Measurements from ENCODE around the gene METTL8. TPM values are rescaled to one million over a fixed set of nuclear protein-coding genes. Genes with fewer than 3 reads are reported as not detected.
"Not testable (repeated sequence)": the region's sequence is repeated elsewhere in the genome, so short reads cannot be mapped to it uniquely, and the experiment has no call there.

Gene METTL8
- total and polyA plus RNA-seq, 9 donors: 4.5 to 33.0 (median 17.2) TPM

DNA sequence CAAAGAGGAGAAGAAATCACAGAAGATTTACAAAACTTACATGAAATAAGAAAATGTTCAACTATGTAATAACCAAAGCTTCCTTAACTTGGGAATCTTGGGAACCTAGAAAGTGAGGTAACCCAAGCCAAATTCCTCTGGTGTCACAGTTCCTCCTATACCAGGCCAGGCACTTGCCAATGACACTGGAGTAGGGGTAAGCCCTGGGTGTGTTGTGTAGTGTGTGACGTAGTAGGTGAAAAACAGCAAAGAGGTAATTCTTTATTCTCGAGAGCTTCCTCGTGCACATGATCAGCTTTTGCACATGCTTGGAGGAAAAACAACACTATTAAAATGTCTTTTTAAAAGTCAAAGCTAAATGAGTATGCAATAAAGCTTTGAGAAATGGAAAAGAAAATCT, 118.0 kb downstream of the METTL8 start:
- H3K4me3 ChIP-seq: no peak overlapping the region
- no peak for DNase-seq
- intact Hi-C loops (cut with DNase I): no loop called here
- no peaks in the 10 kb centered on the region for H3K36me3 ChIP-seq
- TF ChIP-seq, protein P1, sequence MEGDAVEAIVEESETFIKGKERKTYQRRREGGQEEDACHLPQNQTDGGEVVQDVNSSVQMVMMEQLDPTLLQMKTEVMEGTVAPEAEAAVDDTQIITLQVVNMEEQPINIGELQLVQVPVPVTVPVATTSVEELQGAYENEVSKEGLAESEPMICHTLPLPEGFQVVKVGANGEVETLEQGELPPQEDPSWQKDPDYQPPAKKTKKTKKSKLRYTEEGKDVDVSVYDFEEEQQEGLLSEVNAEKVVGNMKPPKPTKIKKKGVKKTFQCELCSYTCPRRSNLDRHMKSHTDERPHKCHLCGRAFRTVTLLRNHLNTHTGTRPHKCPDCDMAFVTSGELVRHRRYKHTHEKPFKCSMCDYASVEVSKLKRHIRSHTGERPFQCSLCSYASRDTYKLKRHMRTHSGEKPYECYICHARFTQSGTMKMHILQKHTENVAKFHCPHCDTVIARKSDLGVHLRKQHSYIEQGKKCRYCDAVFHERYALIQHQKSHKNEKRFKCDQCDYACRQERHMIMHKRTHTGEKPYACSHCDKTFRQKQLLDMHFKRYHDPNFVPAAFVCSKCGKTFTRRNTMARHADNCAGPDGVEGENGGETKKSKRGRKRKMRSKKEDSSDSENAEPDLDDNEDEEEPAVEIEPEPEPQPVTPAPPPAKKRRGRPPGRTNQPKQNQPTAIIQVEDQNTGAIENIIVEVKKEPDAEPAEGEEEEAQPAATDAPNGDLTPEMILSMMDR (IDR thresholded peaks at IDR 0.05): no peak
- TF ChIP-seq EP300 (IDR thresholded peaks at IDR 0.05): no peak
- TF ChIP-seq POLR2A (IDR thresholded peaks at IDR 0.05): no peak
- no peaks in the 10 kb centered on the region for H3K9me3 ChIP-seq
- H3K27ac ChIP-seq: no peak overlapping the region
- H3K4me1 ChIP-seq (ENCODE audit: insufficient read depth): no peaks in the 10 kb centered on the region
- 68 to 77% (median 72%) methylated on average over 3 of the region's 3 CpGs for WGBS, 3 donors
- H3K27me3 ChIP-seq: no peaks in the 10 kb centered on the region

DNA sequence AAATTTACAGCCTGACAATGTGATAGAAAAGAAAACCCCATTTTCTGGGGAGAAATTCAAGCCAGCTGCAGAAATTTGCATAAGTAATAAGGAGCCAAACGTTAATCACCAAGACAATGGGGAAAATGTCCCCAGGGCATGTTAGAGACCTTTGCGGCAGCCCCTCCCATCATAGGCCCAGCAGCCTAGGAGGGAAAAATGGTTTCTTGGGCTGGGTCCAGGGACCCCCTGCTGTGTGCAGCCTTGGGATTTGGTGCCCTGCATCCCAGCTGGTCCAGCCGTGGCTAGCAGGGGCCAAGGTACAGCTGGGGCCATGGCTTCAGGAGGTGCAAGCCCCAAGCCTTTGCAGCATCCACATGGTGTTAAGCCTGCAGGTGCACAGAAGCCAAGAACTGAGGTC, 121.6 kb downstream of the METTL8 start:
- H3K27ac ChIP-seq; H3K27me3 ChIP-seq; H3K9me3 ChIP-seq; H3K4me1 ChIP-seq (ENCODE audit: insufficient read depth); H3K36me3 ChIP-seq; H3K4me3 ChIP-seq; intact Hi-C loops (cut with DNase I); DNase-seq: not testable (repeated sequence)
- 92 to 97% (median 93%) methylated on average over 3 of the region's 3 CpGs for WGBS, 3 donors

DNA sequence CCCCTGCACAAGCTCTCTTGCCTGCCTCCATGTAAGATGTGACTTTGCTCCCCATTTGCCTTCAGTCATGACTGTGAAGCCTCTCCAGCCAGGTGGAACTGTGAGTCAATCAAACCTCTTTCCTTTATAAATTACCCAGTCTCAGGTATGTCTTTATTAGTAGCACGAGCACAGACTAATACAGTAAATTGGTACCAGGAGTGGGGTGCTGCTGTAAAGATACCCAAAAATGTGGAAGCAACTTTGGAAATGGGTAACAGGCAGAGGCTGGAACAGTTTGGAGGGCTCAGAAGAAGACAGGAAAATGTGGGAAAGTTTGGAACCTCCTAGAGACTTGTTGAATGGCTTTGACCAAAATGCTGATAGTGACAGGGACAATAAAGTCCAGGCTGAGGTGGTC, 122.2 kb downstream of the METTL8 start:
- H3K4me3 ChIP-seq; DNase-seq; H3K27ac ChIP-seq; H3K36me3 ChIP-seq; intact Hi-C loops (cut with DNase I); H3K27me3 ChIP-seq; H3K9me3 ChIP-seq; H3K4me1 ChIP-seq (ENCODE audit: insufficient read depth): not testable (repeated sequence)
- WGBS, 3 donors: 90 to 100% (median 91%) methylated on average over 1 of the region's 1 CpG

DNA sequence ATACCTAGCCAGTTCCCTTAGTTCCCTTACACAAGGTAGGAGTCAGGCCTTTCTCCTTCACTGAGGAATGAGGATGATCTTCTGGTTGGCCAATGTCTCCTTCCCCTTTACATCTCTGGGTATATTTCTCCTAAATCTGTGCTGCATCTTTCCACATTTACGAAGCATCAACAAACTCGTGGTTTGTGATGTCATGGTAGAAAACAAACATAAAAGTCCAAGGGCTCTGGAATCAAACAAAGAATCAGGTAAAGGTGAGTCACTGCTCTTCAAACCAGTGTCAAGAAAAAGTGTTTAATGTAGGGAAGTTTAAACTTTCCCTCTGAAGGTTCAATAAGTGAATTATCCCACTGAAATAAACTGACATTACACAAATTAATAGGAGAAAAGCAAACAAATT, 122.9 kb downstream of the METTL8 start:
- no peak for DNase-seq
- 93 to 98% (median 96%) methylated on average over 2 of the region's 2 CpGs for WGBS, 3 donors
- H3K4me1 ChIP-seq (ENCODE audit: insufficient read depth): no peaks in the 10 kb centered on the region
- no peaks in the 10 kb centered on the region for H3K27me3 ChIP-seq
- TF ChIP-seq EP300 (IDR thresholded peaks at IDR 0.05) (no peak), POLR2A (IDR thresholded peaks at IDR 0.05) (no peak)
- TF ChIP-seq, protein P1 (IDR thresholded peaks at IDR 0.05): no peak
- H3K36me3 ChIP-seq: no peaks in the 10 kb centered on the region
- no peak overlapping the region for H3K4me3 ChIP-seq
- H3K9me3 ChIP-seq: no peaks in the 10 kb centered on the region
- H3K27ac ChIP-seq: no peak overlapping the region
- intact Hi-C loops (cut with DNase I): no loop called here

DNA sequence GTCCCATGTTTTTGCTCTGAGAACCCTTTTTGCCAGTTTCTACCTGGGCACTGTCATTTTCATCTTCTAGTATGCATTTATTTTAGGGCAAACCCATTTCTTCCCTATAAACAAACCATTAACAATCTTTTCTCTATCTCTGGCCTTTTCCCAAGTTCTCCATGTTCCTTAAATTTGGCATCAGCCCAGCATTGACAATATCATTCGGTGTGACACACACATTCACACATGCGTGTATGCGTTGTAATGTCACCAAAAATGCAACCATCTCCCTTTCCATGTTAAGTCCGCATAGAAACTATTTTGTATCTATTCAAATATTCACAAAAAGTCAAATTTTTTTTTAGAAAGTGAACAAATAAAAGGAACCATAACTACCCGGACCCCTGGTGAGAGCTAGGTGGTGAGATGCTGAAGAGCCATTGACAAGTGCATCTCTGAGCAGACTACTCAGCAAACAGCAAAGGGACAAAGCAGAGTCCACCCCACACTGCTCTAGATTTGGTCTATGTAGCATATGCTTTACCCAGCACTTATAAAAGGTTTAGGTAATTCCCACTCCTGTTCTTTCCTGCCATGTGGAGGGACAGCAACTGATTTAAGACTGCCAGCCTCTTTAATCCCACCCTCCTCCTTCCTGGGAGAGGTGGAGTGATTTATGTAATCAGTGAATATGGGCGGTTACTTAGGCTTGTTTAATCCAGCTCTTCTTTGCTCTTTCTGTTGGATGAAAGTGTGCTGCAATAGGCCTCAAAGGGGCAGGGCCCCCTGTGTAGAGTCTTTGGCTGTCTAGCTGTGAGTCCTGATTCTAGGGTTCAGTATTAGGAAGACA, 124.1 kb downstream of the METTL8 start:
- no peak for DNase-seq
- Histone ChIP-seq H3K36me3 (no peaks in the 10 kb centered on the region), H3K27me3 (no peaks in the 10 kb centered on the region), H3K27ac (no peak overlapping the region), H3K4me1 (ENCODE audit: insufficient read depth) (no peaks in the 10 kb centered on the region), H3K4me3 (no peak overlapping the region), H3K9me3 (no peaks in the 10 kb centered on the region)
- TF ChIP-seq POLR2A (IDR thresholded peaks at IDR 0.05) (no peak), EP300 (IDR thresholded peaks at IDR 0.05) (no peak)
- TF ChIP-seq, protein P1 (IDR thresholded peaks at IDR 0.05): no peak
- 80 to 88% (median 88%) methylated on average over 6 of the region's 6 CpGs for WGBS, 3 donors
- intact Hi-C loops (cut with DNase I): no loop called here
